ENCODE measurements around the gene ADAMTSL1.

ADAMTSL1 gene

GRCh38 chr9:18761742-18762300 lies 287.9 kb downstream of the ADAMTSL1 start:
- in situ Hi-C loops (cut with HindIII; ENCODE audit: low sequenced_read_pairs) = loop anchor here (10.0 kb wide), 1 partner anchor 143 kb away; no protein-coding TSS in a partner anchor

- in situ Hi-C loops (cut with HindIII; ENCODE audit: low sequenced_read_pairs) = loop anchor here (10.0 kb wide), 1 partner anchor 138 kb away; no protein-coding TSS in a partner anchor
Observed at GRCh38 chr9:18766989-18767550, 293.1 kb downstream of the ADAMTSL1 start.

GRCh38 chr9:18768951-18769622 lies 295.1 kb downstream of the ADAMTSL1 start:
- in situ Hi-C loops (cut with HindIII; ENCODE audit: low sequenced_read_pairs) = loop anchor here (10.0 kb wide), 1 partner anchor 136 kb away; no protein-coding TSS in a partner anchor

- in situ Hi-C loops (cut with HindIII; ENCODE audit: low sequenced_read_pairs) = no loop called here
Observed at GRCh38 chr9:18770131-18770908, 296.4 kb downstream of the ADAMTSL1 start.

- in situ Hi-C loops (cut with HindIII; ENCODE audit: low sequenced_read_pairs) = no loop called here
Observed at GRCh38 chr9:18771011-18771410, 297.1 kb downstream of the ADAMTSL1 start.

GRCh38 chr9:18771763-18772162 lies 297.8 kb downstream of the ADAMTSL1 start:
- in situ Hi-C loops (cut with HindIII; ENCODE audit: low sequenced_read_pairs) = no loop called here

- in situ Hi-C loops (cut with HindIII; ENCODE audit: low sequenced_read_pairs) = no loop called here
Observed at GRCh38 chr9:18775241-18775640, 301.3 kb downstream of the ADAMTSL1 start.

GRCh38 chr9:18775930-18776329 lies 302.0 kb downstream of the ADAMTSL1 start:
- in situ Hi-C loops (cut with HindIII; ENCODE audit: low sequenced_read_pairs) = no loop called here

GRCh38 chr9:18776836-18777820 lies 303.2 kb downstream of the ADAMTSL1 start:
- in situ Hi-C loops (cut with HindIII; ENCODE audit: low sequenced_read_pairs) = no loop called here

GRCh38 chr9:18778147-18778546 lies 304.2 kb downstream of the ADAMTSL1 start:
- in situ Hi-C loops (cut with HindIII; ENCODE audit: low sequenced_read_pairs) = no loop called here

GRCh38 chr9:18778846-18779245 lies 304.9 kb downstream of the ADAMTSL1 start:
- in situ Hi-C loops (cut with HindIII; ENCODE audit: low sequenced_read_pairs) = no loop called here

GRCh38 chr9:18783909-18784308 lies 310.0 kb downstream of the ADAMTSL1 start:
- in situ Hi-C loops (cut with HindIII; ENCODE audit: low sequenced_read_pairs) = no loop called here

- in situ Hi-C loops (cut with HindIII; ENCODE audit: low sequenced_read_pairs) = no loop called here
Observed at GRCh38 chr9:18785604-18786003, 311.7 kb downstream of the ADAMTSL1 start.

- in situ Hi-C loops (cut with HindIII; ENCODE audit: low sequenced_read_pairs) = no loop called here
Observed at GRCh38 chr9:18786196-18786595, 312.2 kb downstream of the ADAMTSL1 start.

GRCh38 chr9:18786911-18787650 lies 313.1 kb downstream of the ADAMTSL1 start:
- in situ Hi-C loops (cut with HindIII; ENCODE audit: low sequenced_read_pairs) = no loop called here

- in situ Hi-C loops (cut with HindIII; ENCODE audit: low sequenced_read_pairs) = no loop called here
Observed at GRCh38 chr9:18788256-18788655, 314.3 kb downstream of the ADAMTSL1 start.

GRCh38 chr9:18791074-18791473 lies 317.1 kb downstream of the ADAMTSL1 start:
- in situ Hi-C loops (cut with HindIII; ENCODE audit: low sequenced_read_pairs) = no loop called here

GRCh38 chr9:18793122-18793521 lies 319.2 kb downstream of the ADAMTSL1 start:
- in situ Hi-C loops (cut with HindIII; ENCODE audit: low sequenced_read_pairs) = no loop called here

- in situ Hi-C loops (cut with HindIII; ENCODE audit: low sequenced_read_pairs) = no loop called here
Observed at GRCh38 chr9:18795947-18796671, 322.2 kb downstream of the ADAMTSL1 start.
